ENCODE data around the gene UST. TPM values are rescaled to one million over a fixed set of nuclear protein-coding genes. Genes with fewer than 3 reads are reported as not detected.

The UST gene
- total RNA-seq, 1 experiment from 2014 or later: 32.1 TPM

DNA sequence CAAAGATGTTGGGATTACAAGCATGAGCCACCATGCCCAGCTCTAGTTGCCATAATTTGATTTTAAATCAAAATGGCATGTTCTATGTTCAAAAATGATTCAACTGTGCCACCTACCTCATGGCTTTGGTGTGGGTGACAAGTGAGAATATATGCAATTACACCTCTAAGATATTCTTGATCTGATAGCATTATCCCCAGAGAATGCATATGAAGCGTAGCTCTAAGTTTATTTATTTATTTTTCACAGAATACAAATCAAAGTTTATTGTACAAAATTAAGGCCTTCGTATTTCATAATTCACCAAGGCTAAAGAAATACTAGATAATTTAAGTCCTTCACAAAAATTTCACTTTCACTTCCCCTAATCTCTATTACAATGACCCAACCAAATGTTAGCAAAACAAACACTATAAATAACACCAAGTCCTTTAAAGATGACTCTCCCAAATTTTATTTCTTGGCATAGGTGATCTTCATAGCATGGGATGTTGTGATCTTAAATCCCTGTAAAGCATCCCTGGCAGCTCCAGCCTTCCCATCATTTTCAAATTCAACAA, 364.8 kb downstream of the UST start (continued):
- TF ChIP-seq, protein P1, sequence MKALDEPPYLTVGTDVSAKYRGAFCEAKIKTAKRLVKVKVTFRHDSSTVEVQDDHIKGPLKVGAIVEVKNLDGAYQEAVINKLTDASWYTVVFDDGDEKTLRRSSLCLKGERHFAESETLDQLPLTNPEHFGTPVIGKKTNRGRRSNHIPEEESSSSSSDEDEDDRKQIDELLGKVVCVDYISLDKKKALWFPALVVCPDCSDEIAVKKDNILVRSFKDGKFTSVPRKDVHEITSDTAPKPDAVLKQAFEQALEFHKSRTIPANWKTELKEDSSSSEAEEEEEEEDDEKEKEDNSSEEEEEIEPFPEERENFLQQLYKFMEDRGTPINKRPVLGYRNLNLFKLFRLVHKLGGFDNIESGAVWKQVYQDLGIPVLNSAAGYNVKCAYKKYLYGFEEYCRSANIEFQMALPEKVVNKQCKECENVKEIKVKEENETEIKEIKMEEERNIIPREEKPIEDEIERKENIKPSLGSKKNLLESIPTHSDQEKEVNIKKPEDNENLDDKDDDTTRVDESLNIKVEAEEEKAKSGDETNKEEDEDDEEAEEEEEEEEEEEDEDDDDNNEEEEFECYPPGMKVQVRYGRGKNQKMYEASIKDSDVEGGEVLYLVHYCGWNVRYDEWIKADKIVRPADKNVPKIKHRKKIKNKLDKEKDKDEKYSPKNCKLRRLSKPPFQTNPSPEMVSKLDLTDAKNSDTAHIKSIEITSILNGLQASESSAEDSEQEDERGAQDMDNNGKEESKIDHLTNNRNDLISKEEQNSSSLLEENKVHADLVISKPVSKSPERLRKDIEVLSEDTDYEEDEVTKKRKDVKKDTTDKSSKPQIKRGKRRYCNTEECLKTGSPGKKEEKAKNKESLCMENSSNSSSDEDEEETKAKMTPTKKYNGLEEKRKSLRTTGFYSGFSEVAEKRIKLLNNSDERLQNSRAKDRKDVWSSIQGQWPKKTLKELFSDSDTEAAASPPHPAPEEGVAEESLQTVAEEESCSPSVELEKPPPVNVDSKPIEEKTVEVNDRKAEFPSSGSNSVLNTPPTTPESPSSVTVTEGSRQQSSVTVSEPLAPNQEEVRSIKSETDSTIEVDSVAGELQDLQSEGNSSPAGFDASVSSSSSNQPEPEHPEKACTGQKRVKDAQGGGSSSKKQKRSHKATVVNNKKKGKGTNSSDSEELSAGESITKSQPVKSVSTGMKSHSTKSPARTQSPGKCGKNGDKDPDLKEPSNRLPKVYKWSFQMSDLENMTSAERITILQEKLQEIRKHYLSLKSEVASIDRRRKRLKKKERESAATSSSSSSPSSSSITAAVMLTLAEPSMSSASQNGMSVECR (CRISPR knock-in tag; IDR thresholded peaks at IDR 0.05; ENCODE audit: borderline replicate concordance): no peak
- TF ChIP-seq NR2C2 (CRISPR knock-in tag; IDR thresholded peaks at IDR 0.05) (no peak), CREM (CRISPR knock-in tag; IDR thresholded peaks at IDR 0.05) (no peak), FOXP1 (CRISPR knock-in tag; IDR thresholded peaks at IDR 0.05; ENCODE audit: borderline replicate concordance) (no peak), ZNF423 (CRISPR knock-in tag; IDR thresholded peaks at IDR 0.05) (no peak), MYBL2 (CRISPR knock-in tag; IDR thresholded peaks at IDR 0.05) (no peak), ELF4 (CRISPR knock-in tag; IDR thresholded peaks at IDR 0.05; ENCODE audit: low read depth) (no peak), ZNF317 (CRISPR knock-in tag; IDR thresholded peaks at IDR 0.05; ENCODE audit: borderline replicate concordance, low read depth) (no peak), CREB1 (CRISPR knock-in tag; IDR thresholded peaks at IDR 0.05) (no peak), FOXJ3 (CRISPR knock-in tag; IDR thresholded peaks at IDR 0.05; ENCODE audit: borderline replicate concordance) (no peak)
- TF ChIP-seq, protein P2, sequence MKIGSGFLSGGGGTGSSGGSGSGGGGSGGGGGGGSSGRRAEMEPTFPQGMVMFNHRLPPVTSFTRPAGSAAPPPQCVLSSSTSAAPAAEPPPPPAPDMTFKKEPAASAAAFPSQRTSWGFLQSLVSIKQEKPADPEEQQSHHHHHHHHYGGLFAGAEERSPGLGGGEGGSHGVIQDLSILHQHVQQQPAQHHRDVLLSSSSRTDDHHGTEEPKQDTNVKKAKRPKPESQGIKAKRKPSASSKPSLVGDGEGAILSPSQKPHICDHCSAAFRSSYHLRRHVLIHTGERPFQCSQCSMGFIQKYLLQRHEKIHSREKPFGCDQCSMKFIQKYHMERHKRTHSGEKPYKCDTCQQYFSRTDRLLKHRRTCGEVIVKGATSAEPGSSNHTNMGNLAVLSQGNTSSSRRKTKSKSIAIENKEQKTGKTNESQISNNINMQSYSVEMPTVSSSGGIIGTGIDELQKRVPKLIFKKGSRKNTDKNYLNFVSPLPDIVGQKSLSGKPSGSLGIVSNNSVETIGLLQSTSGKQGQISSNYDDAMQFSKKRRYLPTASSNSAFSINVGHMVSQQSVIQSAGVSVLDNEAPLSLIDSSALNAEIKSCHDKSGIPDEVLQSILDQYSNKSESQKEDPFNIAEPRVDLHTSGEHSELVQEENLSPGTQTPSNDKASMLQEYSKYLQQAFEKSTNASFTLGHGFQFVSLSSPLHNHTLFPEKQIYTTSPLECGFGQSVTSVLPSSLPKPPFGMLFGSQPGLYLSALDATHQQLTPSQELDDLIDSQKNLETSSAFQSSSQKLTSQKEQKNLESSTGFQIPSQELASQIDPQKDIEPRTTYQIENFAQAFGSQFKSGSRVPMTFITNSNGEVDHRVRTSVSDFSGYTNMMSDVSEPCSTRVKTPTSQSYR (CRISPR knock-in tag; IDR thresholded peaks at IDR 0.05): no peak
- TF ChIP-seq, protein P3, sequence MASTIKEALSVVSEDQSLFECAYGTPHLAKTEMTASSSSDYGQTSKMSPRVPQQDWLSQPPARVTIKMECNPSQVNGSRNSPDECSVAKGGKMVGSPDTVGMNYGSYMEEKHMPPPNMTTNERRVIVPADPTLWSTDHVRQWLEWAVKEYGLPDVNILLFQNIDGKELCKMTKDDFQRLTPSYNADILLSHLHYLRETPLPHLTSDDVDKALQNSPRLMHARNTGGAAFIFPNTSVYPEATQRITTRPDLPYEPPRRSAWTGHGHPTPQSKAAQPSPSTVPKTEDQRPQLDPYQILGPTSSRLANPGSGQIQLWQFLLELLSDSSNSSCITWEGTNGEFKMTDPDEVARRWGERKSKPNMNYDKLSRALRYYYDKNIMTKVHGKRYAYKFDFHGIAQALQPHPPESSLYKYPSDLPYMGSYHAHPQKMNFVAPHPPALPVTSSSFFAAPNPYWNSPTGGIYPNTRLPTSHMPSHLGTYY (CRISPR knock-in tag; IDR thresholded peaks at IDR 0.05): no peak
- TF ChIP-seq, protein P4, sequence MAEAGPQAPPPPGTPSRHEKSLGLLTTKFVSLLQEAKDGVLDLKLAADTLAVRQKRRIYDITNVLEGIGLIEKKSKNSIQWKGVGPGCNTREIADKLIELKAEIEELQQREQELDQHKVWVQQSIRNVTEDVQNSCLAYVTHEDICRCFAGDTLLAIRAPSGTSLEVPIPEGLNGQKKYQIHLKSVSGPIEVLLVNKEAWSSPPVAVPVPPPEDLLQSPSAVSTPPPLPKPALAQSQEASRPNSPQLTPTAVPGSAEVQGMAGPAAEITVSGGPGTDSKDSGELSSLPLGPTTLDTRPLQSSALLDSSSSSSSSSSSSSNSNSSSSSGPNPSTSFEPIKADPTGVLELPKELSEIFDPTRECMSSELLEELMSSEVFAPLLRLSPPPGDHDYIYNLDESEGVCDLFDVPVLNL (CRISPR knock-in tag; IDR thresholded peaks at IDR 0.05; ENCODE audit: borderline replicate concordance, low read depth): no peak
- TF ChIP-seq, protein P5, sequence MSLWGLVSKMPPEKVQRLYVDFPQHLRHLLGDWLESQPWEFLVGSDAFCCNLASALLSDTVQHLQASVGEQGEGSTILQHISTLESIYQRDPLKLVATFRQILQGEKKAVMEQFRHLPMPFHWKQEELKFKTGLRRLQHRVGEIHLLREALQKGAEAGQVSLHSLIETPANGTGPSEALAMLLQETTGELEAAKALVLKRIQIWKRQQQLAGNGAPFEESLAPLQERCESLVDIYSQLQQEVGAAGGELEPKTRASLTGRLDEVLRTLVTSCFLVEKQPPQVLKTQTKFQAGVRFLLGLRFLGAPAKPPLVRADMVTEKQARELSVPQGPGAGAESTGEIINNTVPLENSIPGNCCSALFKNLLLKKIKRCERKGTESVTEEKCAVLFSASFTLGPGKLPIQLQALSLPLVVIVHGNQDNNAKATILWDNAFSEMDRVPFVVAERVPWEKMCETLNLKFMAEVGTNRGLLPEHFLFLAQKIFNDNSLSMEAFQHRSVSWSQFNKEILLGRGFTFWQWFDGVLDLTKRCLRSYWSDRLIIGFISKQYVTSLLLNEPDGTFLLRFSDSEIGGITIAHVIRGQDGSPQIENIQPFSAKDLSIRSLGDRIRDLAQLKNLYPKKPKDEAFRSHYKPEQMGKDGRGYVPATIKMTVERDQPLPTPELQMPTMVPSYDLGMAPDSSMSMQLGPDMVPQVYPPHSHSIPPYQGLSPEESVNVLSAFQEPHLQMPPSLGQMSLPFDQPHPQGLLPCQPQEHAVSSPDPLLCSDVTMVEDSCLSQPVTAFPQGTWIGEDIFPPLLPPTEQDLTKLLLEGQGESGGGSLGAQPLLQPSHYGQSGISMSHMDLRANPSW (CRISPR knock-in tag; conservative IDR thresholded peaks at IDR 0.05; ENCODE audit: low read depth): no peak

All from WTC11 (cell line).